VCaP (cell line): ENCODE results near the gene PCNX1.
"Not testable (repeated sequence)": the region's sequence is repeated elsewhere in the genome, so short reads cannot be mapped to it uniquely, and the experiment has no call there.

Experiments
- H3K27ac ChIP-seq: fragments of 450-650 bp; 2 replicates; pipeline ENCODE4 v1.5.1; 2017
- TF ChIP-seq, protein P1 (sequence below): fragments of 450-650 bp; conservative IDR thresholded peaks from 2 replicates; pipeline ENCODE4 v1.5.1; 2017; ENCODE audit warnings: mild to moderate bottlenecking, moderate library complexity

Gene PCNX1

DNA sequence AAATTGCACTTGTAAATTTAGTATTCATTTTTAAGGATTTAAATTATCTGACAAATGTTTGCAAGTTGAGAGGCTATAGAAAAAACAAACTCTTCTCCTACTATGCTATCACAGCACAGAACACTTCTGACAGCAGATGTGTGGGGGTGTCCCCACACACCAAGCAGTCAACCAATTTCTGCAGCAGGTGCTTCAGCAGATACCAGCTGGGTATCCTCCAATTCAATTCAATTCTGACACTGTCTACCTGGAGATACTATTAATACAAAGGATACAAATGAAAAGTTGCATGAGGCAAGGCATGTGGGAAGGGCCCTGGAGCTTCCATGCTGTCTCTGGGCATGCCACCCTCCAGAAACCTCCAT lies 35.1 kb downstream of the PCNX1 start:
- H3K27ac ChIP-seq: no peak overlapping the region
- TF ChIP-seq, protein P1, sequence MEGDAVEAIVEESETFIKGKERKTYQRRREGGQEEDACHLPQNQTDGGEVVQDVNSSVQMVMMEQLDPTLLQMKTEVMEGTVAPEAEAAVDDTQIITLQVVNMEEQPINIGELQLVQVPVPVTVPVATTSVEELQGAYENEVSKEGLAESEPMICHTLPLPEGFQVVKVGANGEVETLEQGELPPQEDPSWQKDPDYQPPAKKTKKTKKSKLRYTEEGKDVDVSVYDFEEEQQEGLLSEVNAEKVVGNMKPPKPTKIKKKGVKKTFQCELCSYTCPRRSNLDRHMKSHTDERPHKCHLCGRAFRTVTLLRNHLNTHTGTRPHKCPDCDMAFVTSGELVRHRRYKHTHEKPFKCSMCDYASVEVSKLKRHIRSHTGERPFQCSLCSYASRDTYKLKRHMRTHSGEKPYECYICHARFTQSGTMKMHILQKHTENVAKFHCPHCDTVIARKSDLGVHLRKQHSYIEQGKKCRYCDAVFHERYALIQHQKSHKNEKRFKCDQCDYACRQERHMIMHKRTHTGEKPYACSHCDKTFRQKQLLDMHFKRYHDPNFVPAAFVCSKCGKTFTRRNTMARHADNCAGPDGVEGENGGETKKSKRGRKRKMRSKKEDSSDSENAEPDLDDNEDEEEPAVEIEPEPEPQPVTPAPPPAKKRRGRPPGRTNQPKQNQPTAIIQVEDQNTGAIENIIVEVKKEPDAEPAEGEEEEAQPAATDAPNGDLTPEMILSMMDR: no peak

DNA sequence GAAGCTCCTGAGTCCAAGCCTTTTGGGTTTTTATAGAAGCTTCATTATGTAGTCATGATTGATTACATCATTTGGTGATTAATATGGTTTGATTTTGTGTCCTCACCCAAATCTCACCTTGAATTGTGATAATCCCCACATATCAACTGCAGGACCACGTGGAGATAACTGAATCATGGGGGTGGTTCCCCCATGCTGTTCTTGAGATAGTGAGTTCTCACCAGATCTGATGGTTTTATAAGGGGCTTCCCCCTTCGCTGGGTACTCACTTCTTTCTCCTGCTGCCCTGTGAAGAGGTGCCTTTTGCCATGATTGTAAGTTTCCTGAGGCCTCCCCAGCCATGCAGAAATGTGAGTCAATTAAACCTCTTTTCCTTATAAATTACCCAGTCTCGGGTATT lies 35.5 kb downstream of the PCNX1 start:
- not testable (repeated sequence) for H3K27ac ChIP-seq

DNA sequence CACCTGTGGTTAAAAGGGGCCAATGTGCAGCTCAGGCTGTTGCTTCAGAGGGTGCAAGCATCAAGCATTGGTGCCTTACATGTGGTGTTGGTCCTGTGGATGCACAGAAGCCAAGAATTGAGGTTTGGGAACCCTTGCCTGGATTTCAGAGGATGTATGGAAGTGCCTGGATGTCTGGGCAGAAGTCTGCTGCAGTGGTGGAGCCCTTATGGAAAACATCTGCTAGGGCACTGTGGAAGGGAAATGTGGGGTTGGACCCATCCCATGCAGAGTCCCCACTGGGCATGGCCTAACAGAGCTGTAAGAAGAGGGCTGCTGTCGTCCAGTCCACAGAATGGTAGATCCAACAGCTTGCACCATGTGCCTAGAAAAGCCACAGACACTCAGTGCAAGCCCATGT lies 36.6 kb downstream of the PCNX1 start:
- TF ChIP-seq, protein P1: no peak
- H3K27ac ChIP-seq: no peak overlapping the region

DNA sequence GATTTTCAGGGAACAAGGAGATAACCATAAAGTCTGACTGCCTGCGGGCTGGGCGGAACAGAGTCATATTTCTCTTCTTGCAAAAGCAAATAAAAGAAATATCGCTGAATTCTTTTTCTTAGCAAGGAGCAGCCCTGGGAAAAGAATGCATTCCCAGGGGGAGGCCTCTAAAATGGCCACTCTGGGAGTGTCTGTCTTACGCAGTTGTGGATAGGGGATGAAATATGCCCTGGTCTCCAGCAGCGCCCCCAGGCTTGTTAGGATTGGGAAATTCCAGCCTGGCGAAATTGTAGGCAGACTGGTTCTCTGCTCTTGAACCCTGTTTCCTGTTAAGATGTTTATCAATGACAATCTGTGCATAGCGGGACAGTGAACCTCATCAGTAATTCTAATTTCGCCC lies 40.5 kb downstream of the PCNX1 start:
- H3K27ac ChIP-seq: no peak overlapping the region
- TF ChIP-seq, protein P1: no peak

DNA sequence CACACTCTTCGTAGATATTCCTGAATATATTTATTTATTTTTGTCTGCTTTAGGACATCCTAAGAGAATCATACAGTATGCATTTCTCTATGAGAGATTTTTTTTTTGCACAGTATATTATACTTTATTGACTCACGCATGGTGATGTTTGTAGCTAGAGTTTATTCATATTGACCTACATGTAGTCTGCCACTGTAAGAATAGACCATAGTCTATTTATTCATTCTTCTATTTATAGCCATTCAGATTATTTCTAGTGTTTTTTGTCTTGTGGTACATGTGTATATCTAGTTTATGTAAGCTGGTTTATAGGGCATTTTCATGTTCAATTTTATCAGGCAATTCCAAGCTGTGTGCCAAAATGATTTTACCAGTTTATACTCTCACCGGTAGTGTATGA lies 45.2 kb downstream of the PCNX1 start:
- TF ChIP-seq, protein P1: no peak
- H3K27ac ChIP-seq: no peak overlapping the region

DNA sequence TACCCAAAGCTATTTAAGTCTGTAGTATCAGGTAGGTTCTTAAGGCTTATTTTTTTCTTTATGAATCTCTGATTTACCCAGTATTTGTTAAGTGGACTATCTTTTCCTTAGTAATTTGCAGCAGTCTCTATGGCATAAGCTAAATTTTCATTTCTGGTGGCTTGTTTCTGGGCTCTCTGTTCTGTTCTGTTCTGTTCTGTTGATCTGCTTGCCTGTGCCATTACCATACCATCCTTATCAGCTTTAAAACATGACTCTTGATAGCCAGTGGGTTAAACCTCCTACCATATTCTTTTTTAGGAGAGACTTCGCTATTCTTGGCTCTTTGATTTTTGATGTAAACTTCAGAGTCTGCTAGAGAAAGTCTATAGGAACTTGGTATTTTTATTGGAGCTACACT lies 46.8 kb downstream of the PCNX1 start:
- H3K27ac ChIP-seq: 0 out of 2 replicates have a peak overlapping the region, but pooled peaks have one; percentile 41
- TF ChIP-seq, protein P1: no peak

DNA sequence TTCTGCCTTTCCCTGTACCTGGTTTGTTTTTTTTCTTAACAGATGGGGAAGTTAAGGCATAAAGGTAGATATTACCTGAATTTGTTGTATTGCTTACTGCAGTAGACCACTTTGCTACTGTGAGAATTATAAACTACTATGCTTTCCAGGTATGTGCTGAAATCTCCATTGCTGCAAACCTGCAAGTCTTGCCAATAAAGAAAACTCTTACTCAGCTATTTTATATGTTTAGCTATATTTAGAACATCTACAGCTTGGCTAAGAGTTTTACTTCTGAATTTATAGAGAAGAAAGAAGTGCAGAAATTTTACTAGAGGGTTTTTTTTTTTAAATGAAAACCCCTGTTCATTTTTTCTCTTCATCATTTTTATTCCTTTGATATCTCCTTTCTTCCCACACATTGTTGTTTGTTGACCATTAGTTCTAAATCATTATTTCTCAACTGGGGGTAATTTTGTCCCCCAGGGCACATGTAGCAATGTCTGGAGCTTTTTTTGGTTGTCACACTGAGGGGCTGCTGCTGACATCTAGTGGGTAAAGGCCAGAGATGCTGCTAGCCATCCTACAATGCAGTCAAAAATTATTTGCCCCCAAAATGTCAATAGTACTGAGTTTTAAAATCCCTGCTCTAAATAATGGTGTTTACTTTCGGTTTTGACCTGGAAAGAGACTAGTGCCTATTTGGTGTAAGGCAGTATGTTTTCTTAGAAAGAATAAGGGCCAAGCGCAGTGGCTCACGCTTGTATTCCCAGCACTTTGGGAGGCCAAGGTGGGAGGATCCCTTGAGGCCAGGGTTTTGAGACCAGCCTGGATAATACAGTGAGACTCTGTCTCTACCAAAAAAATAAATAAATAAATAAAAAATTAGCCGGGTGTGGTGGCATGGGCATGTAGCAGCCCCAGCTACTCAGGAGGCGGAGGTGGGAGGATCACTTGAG lies 48.6 kb downstream of the PCNX1 start:
- TF ChIP-seq, protein P1: peak; percentile 79
- H3K27ac ChIP-seq: peak overlapping the region; percentile 41

DNA sequence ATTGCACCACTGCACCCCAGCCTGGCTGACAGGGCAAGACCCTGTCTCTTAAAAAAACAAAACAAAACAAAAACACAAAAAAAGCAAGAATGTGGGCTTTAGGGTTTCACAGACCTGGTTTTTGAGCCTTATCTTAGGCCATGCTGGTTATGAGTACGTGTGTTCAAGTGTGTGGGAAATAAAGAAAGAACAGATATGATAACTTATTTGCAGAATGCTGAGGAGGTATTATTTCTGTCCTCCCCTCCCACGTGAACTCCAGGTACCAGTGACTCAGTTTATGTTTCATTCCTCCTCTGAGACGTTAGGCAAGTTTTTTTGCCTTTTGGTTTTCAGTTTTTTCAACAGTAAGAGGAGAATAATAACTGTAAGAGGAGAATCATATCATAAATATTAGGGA lies 49.3 kb downstream of the PCNX1 start:
- peak overlapping the region; percentile 41 for H3K27ac ChIP-seq
- TF ChIP-seq, protein P1: no peak
